Caco-2 (cell line): ENCODE results near the gene GLT1D1. TPM values are rescaled to one million over a fixed set of nuclear protein-coding genes. Genes with fewer than 3 reads are reported as not detected.

Experiments used
- BruUV-seq: library from RNA; stranded (reverse); fragments of 400-500 nt; replicated peaks from 2 replicates; lab custom pipeline; 2021; lab: Mats Ljungman, UMichigan
- CTCF ChIA-PET: fragments of 300-600 bp; sonication (Branson Sonifier 250); formaldehyde crosslinking; loops from one replicate; lab custom pipeline; 2022; ENCODE audit warnings: antibody characterized with exemption; lab: Charles Lee
- POLR2A ChIA-PET: fragments of 300-600 bp; sonication (Branson Sonifier 250); formaldehyde crosslinking; loops from one replicate; lab custom pipeline; 2022; ENCODE audit warnings: antibody characterized with exemption; lab: Charles Lee
- DNase-seq, 2 experiments: peaks; one replicate each; pipeline versions ENCODE4 v3.0.0 to v3.0.0-alpha.2; 2020 to 2022
- H3K27me3 ChIP-seq: replicated peaks from 2 replicates; pipeline ENCODE4 v1.6.0; 2011; ENCODE audit warnings: low read length; ENCODE audit not compliant: control insufficient read depth, insufficient read depth
- H3K36me3 ChIP-seq: 2 replicates; pipeline ENCODE4 v1.5.1; 2011; ENCODE audit warnings: low read length; ENCODE audit not compliant: control insufficient read depth, insufficient read depth
- H3K4me1 ChIP-seq: fragments of 250-450 bp; sonication (Bioruptor Pico); 2 replicates; pipeline ENCODE4 v1.5.1; 2020; ENCODE audit warnings: mild to moderate bottlenecking
- H3K4me3 ChIP-seq: 2 replicates; pipeline ENCODE4 v1.5.1; 2011; ENCODE audit warnings: low read depth, mild to moderate bottlenecking, control low read depth, low read length
- H3K9me3 ChIP-seq: fragments of 250-450 bp; sonication (Bioruptor Pico); 2 replicates; pipeline ENCODE4 v1.5.1; 2020; ENCODE audit warnings: mild to moderate bottlenecking, moderate library complexity
- H3K27ac Mint-ChIP-seq: one replicate; pipeline ENCODE4 v1.8.0; 2022; ENCODE audit warnings: mixed read lengths; ENCODE audit not compliant: unreplicated experiment
- H3K27me3 Mint-ChIP-seq: one replicate; pipeline ENCODE4 v1.8.0; 2022; ENCODE audit warnings: mixed read lengths; ENCODE audit not compliant: insufficient read depth, unreplicated experiment
- H3K36me3 Mint-ChIP-seq: one replicate; pipeline ENCODE4 v1.8.0; 2022; ENCODE audit warnings: mild to moderate bottlenecking, mixed read lengths; ENCODE audit not compliant: insufficient read depth, unreplicated experiment
- H3K4me1 Mint-ChIP-seq: one replicate; pipeline ENCODE4 v1.8.0; 2022; ENCODE audit warnings: low read depth, mixed read lengths; ENCODE audit not compliant: unreplicated experiment
- H3K4me3 Mint-ChIP-seq: one replicate; pipeline ENCODE4 v1.8.0; 2022; ENCODE audit warnings: mild to moderate bottlenecking, moderate library complexity, mixed read lengths; ENCODE audit not compliant: unreplicated experiment
- H3K9me3 Mint-ChIP-seq: one replicate; pipeline ENCODE4 v1.8.0; 2022; ENCODE audit warnings: mixed read lengths; ENCODE audit not compliant: unreplicated experiment
- CTCF ChIP-seq, 2 experiments: fragments of 200-600 bp in 1 of 2; IDR thresholded peaks; 1 replicate in 1 of 2; 2 replicates in 1 of 2; pipeline versions ENCODE4 v1.5.1 to v1.8.0; 2011 to 2022; ENCODE audit warnings: antibody characterized with exemption in 1 of 2, control low read depth in 1 of 2, inconsistent platforms in 1 of 2, low read depth in 1 of 2, low read length in 1 of 2, mild to moderate bottlenecking in 1 of 2, moderate library complexity in 1 of 2; ENCODE audit not compliant: insufficient read depth in 1 of 2, severe bottlenecking in 1 of 2, unreplicated experiment in 1 of 2
- intact Hi-C: fragments of 100-400 bp; cut with micrococcal nuclease; formaldehyde crosslinking; loops from one replicate; pipeline ENCODE4 v1.10.0; 2022; ENCODE audit not compliant: unreplicated experiment
- total RNA-seq: library from RNA; stranded (reverse); gene quantifications from 2 replicates; pipeline ENCODE4 v1.2.3, GENCODE V29; 2022

The GLT1D1 gene
- total RNA-seq, 1 experiment from 2014 or later: not detected

DNA sequence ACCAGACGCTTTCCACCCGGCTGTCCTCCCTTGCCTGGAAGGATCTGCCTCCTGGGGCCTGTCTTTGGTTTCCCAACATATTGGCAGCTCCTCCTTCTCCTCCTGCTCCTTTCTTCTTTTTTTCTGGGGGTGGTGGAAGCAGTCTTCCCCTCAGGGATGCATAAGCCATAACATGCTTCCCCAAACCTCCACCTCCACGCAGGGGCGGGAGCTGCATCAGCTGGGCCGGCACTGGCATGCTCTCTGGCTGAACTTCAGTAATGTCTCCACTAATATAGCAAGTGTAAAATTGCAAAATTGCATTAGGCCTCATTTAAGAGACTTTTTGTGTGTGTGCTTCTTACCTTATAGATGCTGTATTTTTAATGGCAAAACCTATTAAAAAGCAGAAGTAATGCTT is 58.6 kb downstream of the GLT1D1 start:
- H3K36me3 Mint-ChIP-seq: no peaks in the 10 kb centered on the region
- ChIA-PET CTCF (no interaction called here), POLR2A (no interaction called here)
- no peaks in the 10 kb centered on the region for H3K9me3 ChIP-seq
- no TSS peak for BruUV-seq
- no peak for TF ChIP-seq CTCF (IDR thresholded peaks at IDR 0.05; ENCODE audit: insufficient read depth in 1 of 2, low read depth in 1 of 2, low read length in 1 of 2, severe bottlenecking in 1 of 2, unreplicated experiment in 1 of 2)
- H3K4me1 ChIP-seq: peaks cover 6% of the 10 kb centered on the region
- no peak for DNase-seq
- no peak overlapping the region for H3K4me3 Mint-ChIP-seq
- H3K4me3 ChIP-seq: no peak overlapping the region
- intact Hi-C loops: no loop called here
- no peaks in the 10 kb centered on the region for H3K27me3 Mint-ChIP-seq
- no peaks in the 10 kb centered on the region for H3K27me3 ChIP-seq
- H3K27ac Mint-ChIP-seq: no peak overlapping the region
- peaks cover 10% of the 10 kb centered on the region for H3K9me3 Mint-ChIP-seq
- H3K4me1 Mint-ChIP-seq: peaks cover 11% of the 10 kb centered on the region
- no peaks in the 10 kb centered on the region for H3K36me3 ChIP-seq

DNA sequence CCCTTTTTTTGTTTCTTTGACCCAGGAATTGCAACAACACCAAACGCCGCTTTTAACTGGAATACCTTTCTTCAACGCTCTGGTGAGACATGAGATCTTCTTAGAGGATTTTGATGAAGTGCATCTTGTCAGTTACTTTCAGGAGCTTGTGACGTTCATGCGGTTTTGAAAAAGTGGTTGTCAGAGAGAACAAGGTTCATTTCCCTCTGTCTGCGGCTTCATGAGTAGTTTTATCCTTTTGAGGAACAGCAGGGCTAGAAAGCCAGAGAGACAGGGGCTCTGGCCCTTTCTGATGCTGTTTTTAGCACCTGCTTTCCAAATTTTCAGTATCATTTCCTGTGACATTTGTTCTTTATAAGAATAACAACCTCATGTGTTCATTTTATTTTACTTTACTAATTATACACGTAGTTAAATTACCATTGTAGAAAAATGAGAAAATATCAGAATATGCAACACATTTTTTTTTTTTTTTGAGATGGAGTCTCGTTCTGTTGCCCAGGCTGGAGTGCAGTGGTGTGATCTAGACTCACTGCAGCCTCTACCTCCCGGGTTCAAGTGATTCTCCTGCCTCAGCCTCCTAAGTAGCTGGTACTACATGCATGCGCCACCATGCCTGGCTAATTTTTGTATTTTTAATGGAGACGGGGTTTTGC is 61.8 kb downstream of the GLT1D1 start:
- BruUV-seq: no TSS peak
- H3K9me3 ChIP-seq: no peaks in the 10 kb centered on the region
- Mint-ChIP-seq H3K4me1 (no peaks in the 10 kb centered on the region), H3K9me3 (no peaks in the 10 kb centered on the region), H3K36me3 (no peaks in the 10 kb centered on the region), H3K27ac (no peak overlapping the region), H3K4me3 (no peak overlapping the region), H3K27me3 (peaks cover 3% of the 10 kb centered on the region)
- H3K4me3 ChIP-seq: no peak overlapping the region
- CTCF ChIA-PET: no interaction called here
- no peaks in the 10 kb centered on the region for H3K27me3 ChIP-seq
- no peaks in the 10 kb centered on the region for H3K36me3 ChIP-seq
- TF ChIP-seq CTCF (IDR thresholded peaks at IDR 0.05; ENCODE audit: insufficient read depth in 1 of 2, low read depth in 1 of 2, low read length in 1 of 2, severe bottlenecking in 1 of 2, unreplicated experiment in 1 of 2): no peak
- intact Hi-C loops: no loop called here
- POLR2A ChIA-PET: no interaction called here
- DNase-seq: no peak
- no peaks in the 10 kb centered on the region for H3K4me1 ChIP-seq

GRCh38 chr12:128916425-128916824 is 63.1 kb downstream of the GLT1D1 start:
- no peaks in the 10 kb centered on the region for H3K4me1 ChIP-seq
- H3K27me3 ChIP-seq: no peaks in the 10 kb centered on the region
- H3K36me3 ChIP-seq: no peaks in the 10 kb centered on the region
- Mint-ChIP-seq H3K36me3 (no peaks in the 10 kb centered on the region), H3K4me3 (no peak overlapping the region), H3K9me3 (no peaks in the 10 kb centered on the region), H3K27me3 (peaks cover 3% of the 10 kb centered on the region), H3K27ac (no peak overlapping the region), H3K4me1 (no peaks in the 10 kb centered on the region)
- no TSS peak for BruUV-seq
- H3K9me3 ChIP-seq: no peaks in the 10 kb centered on the region
- POLR2A ChIA-PET: no interaction called here
- intact Hi-C loops: no loop called here
- no peak for TF ChIP-seq CTCF (IDR thresholded peaks at IDR 0.05; ENCODE audit: insufficient read depth in 1 of 2, low read depth in 1 of 2, low read length in 1 of 2, severe bottlenecking in 1 of 2, unreplicated experiment in 1 of 2)
- H3K4me3 ChIP-seq: no peak overlapping the region
- CTCF ChIA-PET: no interaction called here
- no peak for DNase-seq
